GM23248 (cell line): ENCODE measurements around the gene PAPPA2.

ENCODE experiments used
- EZH2 ChIP-seq: fragments of 200-600 bp; sonication (generic); IDR thresholded peaks from 2 replicates; pipeline ENCODE4 v1.6.1; 2018; ENCODE audit warnings: antibody characterized with exemption, mild to moderate bottlenecking; ENCODE audit not compliant: insufficient read depth, poor library complexity, severe bottlenecking
- EZH2phosphoT487 ChIP-seq: fragments of 200-600 bp; sonication (generic); IDR thresholded peaks from 2 replicates; pipeline ENCODE4 v1.6.1; 2018; ENCODE audit warnings: antibody characterized with exemption, moderate library complexity, mild to moderate bottlenecking, low read depth; ENCODE audit not compliant: insufficient read depth

DNA sequence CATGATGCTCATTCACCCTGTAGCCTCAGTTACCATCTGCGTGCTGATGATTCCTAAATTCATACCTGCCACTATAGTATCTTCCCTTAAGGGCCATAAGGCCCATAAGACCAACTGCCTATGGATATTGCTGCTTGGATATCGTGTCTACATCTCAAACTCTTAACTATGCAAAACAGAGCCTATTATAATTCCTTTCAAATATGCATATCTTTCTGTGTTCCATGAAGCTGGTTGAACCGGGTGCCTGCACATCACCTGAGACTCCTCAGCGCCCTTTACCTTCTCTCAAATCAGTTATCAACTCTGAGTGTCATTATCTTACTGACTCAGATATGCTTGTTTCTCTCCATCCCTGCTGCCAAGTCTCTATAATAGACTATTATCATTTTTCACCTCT, 311.2 kb downstream of the PAPPA2 start:
- TF ChIP-seq EZH2, result no peak
- TF ChIP-seq EZH2phosphoT487, result no peak
